HG02571 (cell line): ENCODE results near the gene CENPT.

ENCODE experiments used
- ATAC-seq: cut with Tn5 transposase; IDR thresholded peaks from one replicate; pipeline ENCODE4 v1.9.1; 2021; ENCODE audit warnings: mild to moderate bottlenecking, moderate library complexity; ENCODE audit not compliant: unreplicated experiment

The CENPT gene, protein sequence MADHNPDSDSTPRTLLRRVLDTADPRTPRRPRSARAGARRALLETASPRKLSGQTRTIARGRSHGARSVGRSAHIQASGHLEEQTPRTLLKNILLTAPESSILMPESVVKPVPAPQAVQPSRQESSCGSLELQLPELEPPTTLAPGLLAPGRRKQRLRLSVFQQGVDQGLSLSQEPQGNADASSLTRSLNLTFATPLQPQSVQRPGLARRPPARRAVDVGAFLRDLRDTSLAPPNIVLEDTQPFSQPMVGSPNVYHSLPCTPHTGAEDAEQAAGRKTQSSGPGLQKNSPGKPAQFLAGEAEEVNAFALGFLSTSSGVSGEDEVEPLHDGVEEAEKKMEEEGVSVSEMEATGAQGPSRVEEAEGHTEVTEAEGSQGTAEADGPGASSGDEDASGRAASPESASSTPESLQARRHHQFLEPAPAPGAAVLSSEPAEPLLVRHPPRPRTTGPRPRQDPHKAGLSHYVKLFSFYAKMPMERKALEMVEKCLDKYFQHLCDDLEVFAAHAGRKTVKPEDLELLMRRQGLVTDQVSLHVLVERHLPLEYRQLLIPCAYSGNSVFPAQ

DNA sequence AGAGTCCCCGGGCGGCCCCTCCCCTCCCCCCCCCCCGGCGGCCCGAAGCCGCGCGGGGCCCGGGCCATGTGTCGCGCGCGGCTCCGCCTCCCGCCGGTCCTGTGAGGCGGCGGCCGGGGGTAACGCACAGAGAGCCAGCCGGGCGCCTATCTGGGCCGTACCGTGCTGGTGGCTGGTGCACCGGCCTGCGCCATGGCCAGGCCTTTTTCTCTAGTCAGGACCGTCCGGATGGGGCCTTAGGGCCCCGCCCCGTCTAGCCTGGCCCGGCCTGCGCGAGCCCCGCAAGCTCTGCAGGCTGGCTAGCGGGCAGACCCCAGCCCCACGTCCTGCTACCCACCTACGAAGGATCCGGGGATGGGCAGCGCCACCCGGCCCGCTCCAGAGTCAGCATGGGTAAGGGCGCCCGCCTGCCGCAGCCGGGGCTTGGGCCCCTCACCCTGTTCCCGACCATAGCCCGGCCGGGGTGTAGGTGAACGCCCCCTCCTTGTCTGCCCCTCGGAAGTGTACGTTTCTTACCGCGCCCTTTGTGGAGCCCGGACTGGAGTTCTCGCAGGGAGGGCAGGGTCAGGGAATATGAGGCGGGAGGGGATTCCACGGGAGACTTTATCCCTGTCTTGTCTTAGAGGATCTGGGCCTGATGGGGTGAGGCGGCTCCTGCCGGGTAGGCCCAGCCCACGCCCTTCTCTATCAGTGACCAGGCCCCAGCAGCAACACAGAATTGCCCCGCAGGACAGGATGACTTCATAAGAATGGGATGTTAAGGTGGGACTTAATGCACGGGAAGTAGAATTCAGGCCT lies at the start of gene CENPT:
CENPT (minus strand) TSS at position 630 of the 798 bp plus-strand sequence. CDS start 13,834 bp downstream, outside the sequence.
- ATAC-seq: peak; percentile 29

DNA sequence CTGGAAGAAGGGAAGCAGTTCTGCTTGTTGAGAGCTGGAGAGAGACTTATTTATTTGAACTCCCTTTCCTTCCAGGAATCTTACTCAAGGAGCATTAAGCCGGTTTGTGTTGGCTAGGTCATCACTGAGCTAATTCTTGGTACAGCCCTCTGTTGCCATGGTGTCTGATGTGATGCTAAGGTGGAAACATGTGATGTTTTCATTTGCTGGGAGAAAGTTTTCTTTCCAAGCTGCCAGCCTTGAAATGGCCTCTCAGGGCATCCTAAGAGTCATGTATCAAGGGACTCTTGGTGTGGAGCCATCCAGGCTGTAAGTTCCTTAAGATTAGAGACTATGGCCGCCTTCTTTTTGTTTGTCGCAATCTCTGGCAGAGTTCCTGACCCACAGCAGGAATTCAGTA lies 49.7 kb upstream of the CENPT start:
- no peak for ATAC-seq

DNA sequence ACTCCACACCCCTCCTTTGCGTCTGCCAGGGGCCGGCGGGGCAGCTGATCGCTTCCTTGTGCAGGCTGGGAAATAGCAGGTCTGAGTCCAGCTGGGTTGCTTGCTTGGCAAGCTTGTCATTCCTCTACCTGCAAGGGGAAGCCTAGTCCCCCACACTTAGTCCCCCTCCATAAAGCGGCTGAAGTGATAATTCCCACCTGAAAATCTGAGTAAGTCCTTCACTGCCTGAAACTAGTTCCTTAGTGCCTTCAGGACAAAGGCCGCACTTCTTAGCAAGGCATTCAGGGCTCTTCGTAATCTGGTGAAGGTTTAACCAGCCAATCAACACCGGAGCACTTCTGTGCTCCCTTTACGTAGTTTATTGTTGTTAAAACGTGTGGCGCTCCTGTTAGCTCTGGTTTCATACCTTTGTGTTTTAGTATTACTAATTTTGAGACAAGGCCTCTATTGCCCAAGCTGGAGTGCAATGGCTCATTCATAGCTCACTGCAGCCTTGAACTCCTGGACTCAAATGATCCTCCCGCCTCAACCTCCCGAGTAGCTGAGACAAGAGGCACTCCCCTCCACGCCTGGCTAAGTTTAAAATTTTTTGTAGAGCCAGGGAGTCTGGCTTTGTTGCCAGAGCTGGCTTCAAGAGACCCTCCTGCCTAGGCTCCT lies 46.4 kb upstream of the CENPT start:
- peak; percentile 3 for ATAC-seq

DNA sequence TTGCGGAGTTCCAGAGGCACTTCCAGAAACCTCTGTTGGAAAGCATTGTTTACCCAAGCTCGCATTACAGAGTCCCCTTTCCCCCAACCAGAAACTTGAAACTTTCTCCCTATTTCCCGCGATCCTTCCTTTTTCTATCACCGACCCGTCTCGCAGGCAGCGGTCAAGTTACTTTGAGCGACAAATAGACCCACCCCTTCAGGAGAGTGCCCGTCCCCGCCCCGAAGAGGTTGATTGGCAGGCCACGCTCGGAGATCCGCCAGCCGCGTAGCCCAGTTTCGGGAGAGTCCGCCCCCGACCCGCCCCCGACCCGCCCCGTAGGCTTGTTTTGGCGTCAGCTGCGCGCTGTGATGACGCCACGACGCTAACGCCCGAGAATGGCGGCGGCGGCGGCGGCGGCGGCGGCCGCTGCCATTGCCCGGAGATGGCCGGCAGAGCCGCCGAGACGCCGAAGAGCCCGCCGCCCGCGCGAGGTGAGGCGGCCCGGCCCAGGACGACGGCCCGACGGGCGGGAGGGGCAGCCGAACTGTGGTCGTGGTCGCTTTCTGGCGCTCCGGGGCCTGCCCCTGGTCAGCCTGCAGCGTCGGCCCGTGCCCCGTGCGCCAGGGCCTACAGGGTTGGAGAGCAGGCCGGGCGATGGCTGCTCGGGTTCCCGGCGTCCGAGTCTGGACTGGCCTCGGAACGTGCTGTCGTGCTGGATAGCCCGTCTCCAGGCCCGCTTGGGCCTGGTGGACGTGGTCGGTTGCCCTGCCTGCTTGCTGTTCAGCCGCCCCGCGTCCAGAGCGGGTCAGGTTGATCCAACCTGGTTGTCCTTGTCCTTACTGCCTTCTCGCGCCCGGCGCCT lies 45.6 kb upstream of the CENPT start, which contains the start of gene PSKH1:
PSKH1 (plus strand) TSS at position 356 of the 844 bp plus-strand sequence. CDS start 15,496 bp downstream, outside the sequence.
- ATAC-seq: peak; percentile 92

DNA sequence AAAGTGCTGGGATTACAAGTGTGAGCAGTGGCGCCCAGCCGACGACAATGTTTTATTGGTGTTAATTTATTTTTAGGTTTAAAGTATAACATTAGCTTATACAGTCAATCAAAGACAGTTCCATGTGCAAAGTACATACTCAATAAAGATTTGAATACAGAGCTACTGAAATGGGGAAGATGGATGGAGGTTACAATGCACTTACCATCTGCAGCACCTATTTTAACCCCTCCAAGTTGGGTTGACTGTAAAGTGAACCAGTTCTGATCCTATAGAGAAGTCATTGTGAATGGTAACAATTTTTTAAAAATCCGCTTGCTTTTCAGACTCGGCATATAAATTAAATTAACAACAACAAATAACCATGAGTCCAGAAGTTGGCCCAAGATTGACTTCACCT lies 44.9 kb upstream of the CENPT start:
- ATAC-seq: no peak

DNA sequence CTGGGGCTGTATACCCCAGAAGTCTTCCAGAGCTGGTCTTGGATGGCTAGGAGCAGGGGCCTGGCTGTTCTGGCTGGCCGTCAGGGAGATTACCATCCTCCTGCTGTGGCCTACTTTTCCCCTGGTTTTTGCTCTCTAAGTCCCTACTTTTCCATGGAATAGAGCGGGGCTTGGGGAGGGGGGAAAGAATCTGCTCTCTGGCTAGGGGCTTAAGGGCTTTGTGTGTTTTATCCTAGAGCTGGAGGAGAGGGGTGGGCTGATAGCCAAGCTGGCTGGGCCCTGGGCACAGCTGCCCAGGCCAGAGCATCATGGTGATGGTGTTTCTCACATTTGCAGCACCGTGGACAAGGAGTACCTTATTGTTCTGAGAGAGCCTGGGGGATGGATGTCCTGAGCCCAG lies 40.8 kb upstream of the CENPT start:
- no peak for ATAC-seq

DNA sequence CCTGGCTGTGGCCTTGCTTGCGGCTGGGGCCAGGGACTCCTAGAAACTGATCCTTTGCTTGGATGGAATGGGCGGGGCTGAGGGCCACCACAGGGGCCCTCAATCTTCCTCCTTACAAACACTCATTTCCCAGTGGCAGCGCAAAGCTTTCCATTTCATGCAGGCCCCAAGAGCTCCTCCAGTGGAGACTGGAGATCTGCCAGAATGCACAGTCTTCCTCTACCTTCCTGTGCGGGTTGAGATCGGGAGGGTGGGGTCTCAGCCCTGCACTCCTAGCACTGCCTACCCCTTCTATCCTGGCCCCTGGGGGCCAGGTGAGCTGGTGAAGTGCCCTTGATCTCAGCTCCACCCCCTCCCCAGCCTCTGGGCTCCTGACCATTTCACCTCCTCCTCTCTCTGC lies 38.9 kb upstream of the CENPT start:
- no peak for ATAC-seq

DNA sequence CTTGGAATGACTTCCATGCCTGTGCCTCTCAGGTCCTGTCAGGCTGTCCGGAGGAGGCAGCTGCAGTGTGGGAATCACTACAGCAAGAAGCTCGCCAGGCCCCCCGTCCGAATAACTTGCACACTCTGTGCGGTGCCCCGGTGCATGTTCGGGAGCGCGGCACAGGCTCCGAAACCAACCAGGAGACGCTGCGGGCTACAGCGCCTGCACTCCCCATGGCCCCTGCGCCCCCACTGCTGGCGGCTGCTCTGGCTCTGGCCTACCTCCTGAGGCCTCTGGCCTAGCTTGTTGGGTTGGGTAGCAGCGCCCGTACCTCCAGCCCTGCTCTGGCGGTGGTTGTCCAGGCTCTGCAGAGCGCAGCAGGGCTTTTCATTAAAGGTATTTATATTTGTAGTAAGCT lies 38.5 kb upstream of the CENPT start:
- ATAC-seq: no peak

GRCh38 chr16:67885545-67885944 lies 38.1 kb upstream of the CENPT start:
- no peak for ATAC-seq

DNA sequence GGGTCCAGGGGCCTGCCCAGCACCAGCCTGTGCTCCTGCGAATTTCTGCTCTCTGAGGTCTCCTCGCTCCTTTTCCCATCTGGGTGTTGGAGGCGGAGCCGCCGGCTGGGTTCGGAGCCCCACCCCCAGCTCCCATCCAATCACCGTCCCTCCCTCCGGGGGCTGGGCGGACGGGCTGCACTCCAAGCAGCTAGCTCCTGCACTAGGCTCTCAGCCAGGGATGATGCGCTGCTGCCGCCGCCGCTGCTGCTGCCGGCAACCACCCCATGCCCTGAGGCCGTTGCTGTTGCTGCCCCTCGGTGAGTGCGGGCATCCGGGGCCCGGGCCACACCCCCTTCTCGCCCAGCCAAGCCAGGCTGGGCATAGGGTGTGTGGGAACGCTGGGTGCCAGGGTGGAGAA lies 37.2 kb upstream of the CENPT start, which contains the start of gene NRN1L:
NRN1L (plus strand) TSS at position 202 of the 400 bp plus-strand sequence; CDS start at position 221, 19 bp downstream.
- ATAC-seq: no peak

- ATAC-seq: no peak
Measured at GRCh38 chr16:67883872-67884261, 36.4 kb upstream of the CENPT start.

- no peak for ATAC-seq
Measured at GRCh38 chr16:67883146-67883871, 35.8 kb upstream of the CENPT start.

DNA sequence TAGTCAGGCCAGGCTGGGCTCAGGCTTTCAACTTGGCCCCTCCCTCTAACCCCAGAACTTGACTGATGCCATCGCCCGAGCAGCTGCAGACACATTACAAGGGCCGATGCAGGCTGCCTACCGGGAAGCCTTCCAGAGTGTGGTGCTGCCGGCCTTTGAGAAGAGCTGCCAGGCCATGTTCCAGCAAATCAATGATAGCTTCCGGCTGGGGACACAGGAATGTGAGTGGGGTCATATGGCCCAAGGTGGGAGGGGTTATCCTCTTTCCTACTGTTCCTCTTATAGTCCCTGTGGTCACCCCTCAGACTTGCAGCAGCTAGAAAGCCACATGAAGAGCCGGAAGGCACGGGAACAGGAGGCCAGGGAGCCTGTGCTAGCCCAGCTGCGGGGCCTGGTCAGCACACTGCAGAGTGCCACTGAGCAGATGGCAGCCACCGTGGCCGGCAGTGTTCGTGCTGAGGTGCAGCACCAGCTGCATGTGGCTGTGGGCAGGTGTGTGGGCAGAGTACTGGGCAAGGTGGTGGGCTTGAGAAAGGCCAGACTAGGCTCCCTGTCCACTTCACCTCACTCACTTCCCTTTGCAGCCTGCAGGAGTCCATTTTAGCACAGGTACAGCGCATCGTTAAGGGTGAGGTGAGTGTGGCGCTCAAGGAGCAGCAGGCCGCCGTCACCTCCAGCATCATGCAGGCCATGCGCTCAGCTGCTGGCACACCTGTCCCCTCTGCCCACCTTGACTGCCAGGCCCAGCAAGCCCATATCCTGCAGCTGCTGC lies 35.1 kb upstream of the CENPT start:
- ATAC-seq: no peak

DNA sequence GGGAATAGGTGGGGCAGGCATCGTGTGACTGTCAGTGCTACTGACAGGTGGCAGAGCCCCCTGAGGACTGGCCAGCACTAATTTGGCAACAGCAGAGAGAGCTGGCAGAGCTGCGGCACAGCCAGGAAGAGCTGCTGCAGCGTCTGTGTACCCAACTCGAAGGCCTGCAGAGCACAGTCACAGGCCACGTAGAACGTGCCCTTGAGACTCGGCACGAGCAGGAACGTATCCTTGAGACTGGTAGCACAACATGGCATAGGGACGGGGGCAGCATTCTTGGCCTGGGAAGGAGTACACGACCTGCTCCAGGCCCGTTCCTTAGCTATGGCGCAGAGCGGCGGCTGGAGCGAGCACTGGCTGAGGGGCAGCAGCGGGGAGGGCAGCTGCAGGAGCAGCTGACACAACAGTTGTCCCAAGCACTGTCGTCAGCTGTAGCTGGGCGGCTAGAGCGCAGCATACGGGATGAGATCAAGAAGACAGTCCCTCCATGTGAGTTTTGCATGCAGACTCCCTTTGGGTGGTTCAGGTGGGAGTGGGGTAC lies 34.2 kb upstream of the CENPT start:
- no peak for ATAC-seq

GRCh38 chr16:67880584-67880983 lies 33.1 kb upstream of the CENPT start:
- ATAC-seq: no peak

GRCh38 chr16:67879936-67880335 lies 32.4 kb upstream of the CENPT start:
- no peak for ATAC-seq

DNA sequence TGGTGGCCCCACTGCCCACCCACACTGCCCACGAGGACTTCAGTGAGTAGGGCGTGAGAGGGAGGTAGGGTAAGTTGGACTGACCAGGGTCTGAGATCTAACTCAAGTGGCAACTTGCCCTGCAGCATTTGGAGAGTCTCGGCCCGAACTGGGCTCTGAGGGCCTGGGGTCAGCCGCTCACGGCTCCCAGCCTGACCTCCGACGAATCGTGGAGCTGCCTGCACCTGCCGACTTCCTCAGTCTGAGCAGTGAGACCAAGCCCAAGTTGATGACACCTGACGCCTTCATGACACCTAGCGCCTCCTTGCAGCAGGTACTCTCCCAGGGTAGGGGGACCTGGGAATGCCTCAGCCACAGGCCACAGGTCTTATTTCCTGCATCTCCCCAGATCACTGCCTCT lies 32.0 kb upstream of the CENPT start:
- ATAC-seq: no peak

GRCh38 chr16:67878846-67879245 lies 31.4 kb upstream of the CENPT start:
- ATAC-seq: no peak
